Measurements from ENCODE around the gene UFM1.

DNA sequence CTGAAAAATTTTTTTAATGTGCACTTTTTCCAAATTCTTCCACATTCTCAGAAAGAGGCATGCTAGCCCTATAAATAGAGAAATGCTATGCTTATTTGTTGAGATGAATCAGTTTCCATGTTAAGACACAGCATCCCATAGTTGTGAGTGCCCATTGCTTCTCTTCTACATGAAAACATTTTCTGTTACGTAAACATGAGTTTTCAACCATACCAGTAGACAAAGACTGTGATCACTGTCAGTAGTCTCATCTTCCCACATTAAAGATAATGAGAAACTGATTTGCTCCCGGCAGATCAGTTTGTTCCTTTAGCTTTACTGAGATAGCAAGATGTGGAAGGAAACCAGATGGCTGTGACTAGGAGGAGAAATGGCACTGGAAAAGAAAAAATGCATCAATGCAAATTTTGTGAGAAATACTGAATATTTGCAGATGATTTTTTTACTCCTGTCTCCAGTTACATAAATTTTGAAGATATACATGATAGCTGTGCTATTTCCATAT lies 45.8 kb upstream of the UFM1 start:
- TF ChIP-seq, protein P1, sequence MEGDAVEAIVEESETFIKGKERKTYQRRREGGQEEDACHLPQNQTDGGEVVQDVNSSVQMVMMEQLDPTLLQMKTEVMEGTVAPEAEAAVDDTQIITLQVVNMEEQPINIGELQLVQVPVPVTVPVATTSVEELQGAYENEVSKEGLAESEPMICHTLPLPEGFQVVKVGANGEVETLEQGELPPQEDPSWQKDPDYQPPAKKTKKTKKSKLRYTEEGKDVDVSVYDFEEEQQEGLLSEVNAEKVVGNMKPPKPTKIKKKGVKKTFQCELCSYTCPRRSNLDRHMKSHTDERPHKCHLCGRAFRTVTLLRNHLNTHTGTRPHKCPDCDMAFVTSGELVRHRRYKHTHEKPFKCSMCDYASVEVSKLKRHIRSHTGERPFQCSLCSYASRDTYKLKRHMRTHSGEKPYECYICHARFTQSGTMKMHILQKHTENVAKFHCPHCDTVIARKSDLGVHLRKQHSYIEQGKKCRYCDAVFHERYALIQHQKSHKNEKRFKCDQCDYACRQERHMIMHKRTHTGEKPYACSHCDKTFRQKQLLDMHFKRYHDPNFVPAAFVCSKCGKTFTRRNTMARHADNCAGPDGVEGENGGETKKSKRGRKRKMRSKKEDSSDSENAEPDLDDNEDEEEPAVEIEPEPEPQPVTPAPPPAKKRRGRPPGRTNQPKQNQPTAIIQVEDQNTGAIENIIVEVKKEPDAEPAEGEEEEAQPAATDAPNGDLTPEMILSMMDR (IDR thresholded peaks at IDR 0.05; ENCODE audit: low read length): no peak
- no peak for TF ChIP-seq EZH2 (IDR thresholded peaks at IDR 0.05; ENCODE audit: borderline replicate concordance, low read length)

Data from OCI-LY1 (cell line).